HG02973 (cell line): ENCODE data around the gene MAPK8IP1.
"Not testable (repeated sequence)": the region's sequence is repeated elsewhere in the genome, so short reads cannot be mapped to it uniquely, and the experiment has no call there.

ENCODE experiments used
- ATAC-seq: cut with Tn5 transposase; IDR thresholded peaks from one replicate; pipeline ENCODE4 v1.9.1; 2021; ENCODE audit warnings: moderate library complexity; ENCODE audit not compliant: unreplicated experiment

Gene MAPK8IP1

GRCh38 chr11:45889555-45889954 lies 4.1 kb downstream of the MAPK8IP1 start:
- ATAC-seq = no peak

DNA sequence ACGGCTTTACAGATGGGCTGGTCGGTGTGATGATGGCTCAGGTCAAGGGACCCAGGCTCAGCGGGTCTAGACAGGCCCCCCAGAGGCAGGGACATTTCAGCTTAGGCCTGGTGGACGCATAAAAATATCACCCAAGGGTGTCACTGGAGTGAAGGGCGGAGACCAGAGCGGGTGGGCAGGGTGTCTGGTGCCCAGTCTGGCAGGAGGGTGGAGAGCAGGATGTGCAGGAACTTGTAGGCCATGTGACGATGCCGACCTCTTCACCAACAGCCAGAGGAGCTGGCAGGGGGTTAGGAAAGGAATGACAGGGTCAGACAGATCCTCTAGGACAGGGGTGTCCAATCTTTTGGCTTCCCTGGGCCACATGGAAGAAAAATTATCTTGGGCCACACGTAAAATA lies 4.5 kb downstream of the MAPK8IP1 start:
- ATAC-seq = no peak

DNA sequence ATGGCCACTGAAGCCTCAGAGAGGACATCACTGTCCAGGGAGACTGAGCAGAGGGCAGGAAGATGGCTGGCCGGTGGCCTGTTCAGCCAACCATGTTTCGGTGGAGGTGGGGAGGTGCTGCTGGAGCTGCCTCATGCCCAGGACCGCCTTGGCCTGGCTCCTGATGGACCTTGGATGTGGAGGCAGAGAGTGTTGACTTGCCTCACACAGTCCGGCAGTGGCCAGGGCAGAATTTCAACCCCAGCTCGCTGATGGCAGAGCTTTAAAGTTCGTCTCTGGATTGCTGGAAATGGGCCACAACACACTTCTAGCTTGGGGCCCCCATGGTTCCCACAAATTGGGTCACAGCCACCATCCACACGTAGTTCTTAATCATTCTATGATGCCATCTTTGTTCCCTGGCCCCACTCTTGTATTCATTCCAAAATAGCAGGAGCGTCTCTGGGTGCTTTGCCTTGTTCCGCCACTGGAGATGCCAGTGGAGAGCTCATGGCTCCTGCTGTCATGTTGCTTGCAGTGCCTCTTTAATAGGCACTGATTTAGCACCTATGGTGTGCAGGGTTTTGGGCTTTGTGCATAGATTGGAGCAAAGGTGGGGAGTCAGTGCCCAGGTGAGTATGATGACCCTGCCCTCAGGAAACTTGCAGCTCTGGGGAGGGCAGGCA lies 5.6 kb downstream of the MAPK8IP1 start:
- ATAC-seq = no peak

DNA sequence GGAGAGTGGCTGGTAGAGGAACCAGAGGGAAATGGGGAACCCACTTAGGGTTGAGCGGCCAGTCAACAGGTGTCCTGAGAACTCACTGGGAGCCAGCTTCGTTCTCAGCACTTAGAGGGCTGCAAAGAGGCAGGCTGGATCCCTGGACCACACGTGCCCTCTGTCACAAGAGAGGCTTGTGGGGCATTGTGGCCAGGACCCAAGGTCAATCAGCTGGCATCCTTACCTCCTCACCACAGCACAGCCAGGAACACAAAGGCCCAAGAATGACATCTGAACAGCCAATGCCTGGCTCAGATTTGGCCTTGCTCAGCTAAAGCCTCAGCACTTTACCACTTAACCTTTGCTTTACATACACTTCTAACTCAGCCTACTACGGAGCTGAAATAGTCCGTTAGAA lies 7.4 kb downstream of the MAPK8IP1 start:
- ATAC-seq = no peak

- no peak for ATAC-seq
These were observed 9.2 kb downstream of the MAPK8IP1 start for GRCh38 chr11:45894555-45895247.

GRCh38 chr11:45895553-45896259 lies 10.3 kb downstream of the MAPK8IP1 start:
- no peak for ATAC-seq

DNA sequence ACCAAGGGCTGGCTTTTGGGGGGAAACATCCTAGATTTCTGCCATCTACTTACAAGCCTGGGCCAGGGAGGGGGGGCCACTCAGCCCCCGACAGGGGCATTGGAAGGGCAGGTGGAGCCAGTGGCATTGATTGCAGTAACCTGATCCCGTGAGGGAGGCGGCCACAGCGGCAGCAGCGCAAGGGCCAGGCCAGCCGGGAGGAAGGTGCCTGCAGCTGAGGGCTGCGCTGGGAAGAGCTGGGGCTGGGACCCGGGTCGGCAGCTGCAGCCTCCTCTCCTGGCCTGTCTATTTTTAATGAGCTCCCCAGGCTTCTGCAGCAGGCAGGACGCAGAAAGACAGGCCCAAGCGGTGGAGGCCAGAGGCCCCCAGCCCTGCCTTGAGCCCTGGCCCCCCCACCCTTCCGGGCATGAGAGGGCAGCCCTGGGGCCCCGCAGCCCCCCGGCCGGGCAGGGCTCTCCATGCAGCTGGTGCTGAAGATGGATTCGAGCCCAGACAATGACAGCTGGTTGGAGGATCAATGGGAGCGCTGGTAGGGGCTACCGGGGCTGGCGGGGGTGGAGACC lies 11.1 kb downstream of the MAPK8IP1 start:
- no peak for ATAC-seq

- no peak for ATAC-seq
These were observed 12.1 kb downstream of the MAPK8IP1 start for GRCh38 chr11:45897556-45897955.

DNA sequence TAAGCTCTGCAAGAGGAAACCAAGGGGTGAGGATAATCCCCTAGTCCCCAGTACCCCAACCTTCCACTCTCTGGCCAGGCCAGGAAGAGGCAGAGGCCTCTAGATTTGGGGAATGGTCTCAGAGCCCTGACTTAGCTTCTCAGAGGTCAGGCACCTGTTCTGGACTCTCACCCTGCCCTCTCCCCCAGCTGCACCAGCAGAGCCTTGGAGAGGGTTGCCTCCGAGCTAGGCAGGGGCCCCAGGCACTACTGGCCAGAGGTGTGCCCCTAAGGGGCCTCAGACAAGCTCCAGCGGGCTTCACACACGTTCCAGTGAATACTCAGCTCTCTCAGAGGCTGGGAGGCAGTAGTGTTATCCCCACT lies 13.6 kb downstream of the MAPK8IP1 start:
- ATAC-seq = no peak

- ATAC-seq = no peak
These were observed 14.2 kb downstream of the MAPK8IP1 start for GRCh38 chr11:45899448-45900174.

GRCh38 chr11:45900175-45900800 lies 14.8 kb downstream of the MAPK8IP1 start:
- ATAC-seq = not testable (repeated sequence)

DNA sequence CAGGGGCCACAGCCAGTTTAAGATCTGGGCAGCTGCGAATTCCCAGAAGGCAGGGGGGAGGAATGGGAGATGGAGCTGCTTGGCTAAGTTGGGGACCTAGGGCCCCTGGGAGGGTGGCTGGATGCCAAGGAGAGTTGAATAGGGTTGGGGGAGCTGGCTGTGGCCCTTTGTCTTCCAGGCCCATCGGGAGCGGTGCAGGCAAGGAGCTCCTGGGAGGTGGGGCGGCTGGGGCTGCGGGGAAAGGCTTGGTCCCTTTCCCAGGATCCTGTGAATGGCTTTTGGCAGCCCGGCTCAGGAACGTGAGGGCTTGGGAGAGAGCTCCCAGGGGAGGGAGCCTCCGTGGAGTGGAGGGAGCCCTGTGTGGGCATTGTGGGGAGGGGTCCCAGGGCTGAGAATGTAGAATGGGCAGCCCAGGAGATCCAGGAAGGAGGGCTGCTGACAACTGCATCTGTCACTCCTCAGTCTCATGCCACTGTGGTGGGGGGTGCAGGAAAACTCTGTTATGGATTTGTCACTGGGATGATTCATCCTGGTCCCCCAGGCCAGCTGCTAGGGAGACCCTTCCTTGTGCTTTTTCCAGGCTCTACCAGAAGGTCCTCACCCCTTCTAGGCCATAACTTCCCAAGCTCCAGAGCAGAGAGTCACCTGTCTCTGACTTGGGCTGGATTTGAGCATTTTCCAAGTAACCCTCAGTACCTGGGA lies 15.6 kb downstream of the MAPK8IP1 start:
- ATAC-seq = no peak

GRCh38 chr11:45901626-45902025 lies 16.2 kb downstream of the MAPK8IP1 start:
- no peak for ATAC-seq

GRCh38 chr11:45902452-45903380 lies 17.3 kb downstream of the MAPK8IP1 start:
- ATAC-seq = no peak

GRCh38 chr11:45904309-45904915 lies 19.0 kb downstream of the MAPK8IP1 start:
- no peak for ATAC-seq

GRCh38 chr11:45905095-45905494 lies 19.6 kb downstream of the MAPK8IP1 start:
- ATAC-seq = no peak

GRCh38 chr11:45905576-45905975 lies 20.1 kb downstream of the MAPK8IP1 start:
- not testable (repeated sequence) for ATAC-seq

DNA sequence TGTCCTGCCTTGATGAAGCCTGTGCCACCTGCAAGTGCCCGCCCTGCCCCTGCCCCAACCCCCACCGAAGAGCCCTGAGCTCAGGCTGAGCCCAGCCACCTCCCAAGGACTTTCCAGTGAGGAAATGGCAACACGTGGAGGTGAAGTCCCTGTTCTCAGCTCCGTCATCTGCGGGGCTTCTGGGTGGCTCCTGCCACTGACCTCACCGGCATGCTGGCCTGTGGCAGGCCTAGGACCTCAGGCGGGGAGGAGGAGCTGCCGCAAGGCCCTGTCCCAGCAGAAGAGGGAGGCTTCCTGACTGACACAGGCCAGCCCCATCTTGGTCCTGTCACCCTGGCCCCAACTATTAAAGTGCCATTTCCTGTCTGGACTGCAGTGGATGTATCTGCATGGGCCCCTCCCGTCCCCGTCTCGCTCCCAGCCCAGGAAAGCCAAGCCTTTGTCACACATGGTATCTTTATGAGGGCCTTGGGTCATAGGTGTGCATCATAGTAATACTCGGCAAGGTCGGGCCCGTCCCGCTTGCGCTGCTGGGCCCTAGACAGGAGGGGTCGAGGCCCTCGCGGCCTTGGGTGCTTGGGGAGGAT lies 20.7 kb downstream of the MAPK8IP1 start:
- ATAC-seq = no peak
